Activated naive CD8-positive, alpha-beta T cell (primary cell): ENCODE results near the gene PRLR.

Source experiments
- H3K27ac Mint-ChIP-seq: one replicate; pipeline ENCODE4 v1.8.0; 2021; ENCODE audit warnings: mixed read lengths
- H3K27me3 Mint-ChIP-seq: one replicate; pipeline ENCODE4 v1.8.0; 2021; ENCODE audit warnings: mixed read lengths
- H3K36me3 Mint-ChIP-seq: one replicate; pipeline ENCODE4 v1.8.0; 2021; ENCODE audit warnings: mixed read lengths
- H3K4me1 Mint-ChIP-seq: one replicate; pipeline ENCODE4 v1.8.0; 2021; ENCODE audit warnings: low read depth, mixed read lengths
- H3K4me3 Mint-ChIP-seq: one replicate; pipeline ENCODE4 v1.8.0; 2021; ENCODE audit warnings: mild to moderate bottlenecking, mixed read lengths
- H3K9me3 Mint-ChIP-seq: one replicate; pipeline ENCODE4 v1.8.0; 2021; ENCODE audit warnings: low read depth, mixed read lengths

The PRLR gene

GRCh38 chr5:35091704-35092103 is 138.6 kb downstream of the PRLR start:
- Mint-ChIP-seq H3K27me3 (no peaks in the 10 kb centered on the region), H3K4me3 (no peak overlapping the region), H3K27ac (no peak overlapping the region), H3K36me3 (no peaks in the 10 kb centered on the region), H3K9me3 (no peaks in the 10 kb centered on the region), H3K4me1 (peaks cover 3% of the 10 kb centered on the region)

- Mint-ChIP-seq H3K4me3 (no peak overlapping the region), H3K27ac (no peak overlapping the region), H3K36me3 (no peaks in the 10 kb centered on the region), H3K27me3 (no peaks in the 10 kb centered on the region), H3K9me3 (no peaks in the 10 kb centered on the region), H3K4me1 (peaks cover 3% of the 10 kb centered on the region)
Measured at GRCh38 chr5:35089334-35090314, 140.7 kb downstream of the PRLR start.

GRCh38 chr5:35087991-35088390 is 142.3 kb downstream of the PRLR start:
- H3K27ac Mint-ChIP-seq: no peak overlapping the region
- peaks cover 2% of the 10 kb centered on the region for H3K4me1 Mint-ChIP-seq
- H3K9me3 Mint-ChIP-seq: no peaks in the 10 kb centered on the region
- H3K27me3 Mint-ChIP-seq: no peaks in the 10 kb centered on the region
- no peaks in the 10 kb centered on the region for H3K36me3 Mint-ChIP-seq
- no peak overlapping the region for H3K4me3 Mint-ChIP-seq

GRCh38 chr5:35083150-35083549 is 147.1 kb downstream of the PRLR start:
- Mint-ChIP-seq H3K9me3 (no peaks in the 10 kb centered on the region), H3K4me1 (no peaks in the 10 kb centered on the region), H3K36me3 (no peaks in the 10 kb centered on the region), H3K27me3 (peaks cover 2% of the 10 kb centered on the region), H3K4me3 (no peak overlapping the region), H3K27ac (no peak overlapping the region)

GRCh38 chr5:35082530-35082929 is 147.8 kb downstream of the PRLR start:
- Mint-ChIP-seq H3K4me1 (no peaks in the 10 kb centered on the region), H3K36me3 (no peaks in the 10 kb centered on the region), H3K4me3 (no peak overlapping the region), H3K27ac (no peak overlapping the region), H3K9me3 (no peaks in the 10 kb centered on the region), H3K27me3 (peaks cover 2% of the 10 kb centered on the region)

GRCh38 chr5:35081134-35081533 is 149.2 kb downstream of the PRLR start:
- Mint-ChIP-seq H3K36me3 (no peaks in the 10 kb centered on the region), H3K27ac (no peak overlapping the region), H3K4me3 (no peak overlapping the region), H3K27me3 (peaks cover 5% of the 10 kb centered on the region), H3K4me1 (no peaks in the 10 kb centered on the region), H3K9me3 (no peaks in the 10 kb centered on the region)

- no peak overlapping the region for H3K27ac Mint-ChIP-seq
- H3K4me3 Mint-ChIP-seq: no peak overlapping the region
- no peaks in the 10 kb centered on the region for H3K4me1 Mint-ChIP-seq
- H3K36me3 Mint-ChIP-seq: peaks cover 3% of the 10 kb centered on the region
- H3K9me3 Mint-ChIP-seq: peaks cover 4% of the 10 kb centered on the region
- peaks cover 18% of the 10 kb centered on the region for H3K27me3 Mint-ChIP-seq
Measured at GRCh38 chr5:35073160-35073559, 157.1 kb downstream of the PRLR start.

GRCh38 chr5:35069188-35069587 is 161.1 kb downstream of the PRLR start:
- Mint-ChIP-seq H3K4me1 (no peaks in the 10 kb centered on the region), H3K9me3 (peaks cover 4% of the 10 kb centered on the region), H3K27me3 (peaks cover 11% of the 10 kb centered on the region), H3K27ac (no peak overlapping the region), H3K4me3 (no peak overlapping the region), H3K36me3 (peaks cover 3% of the 10 kb centered on the region)

- H3K4me1 Mint-ChIP-seq: no peaks in the 10 kb centered on the region
- no peak overlapping the region for H3K27ac Mint-ChIP-seq
- H3K36me3 Mint-ChIP-seq: no peaks in the 10 kb centered on the region
- no peaks in the 10 kb centered on the region for H3K9me3 Mint-ChIP-seq
- H3K4me3 Mint-ChIP-seq: no peak overlapping the region
- H3K27me3 Mint-ChIP-seq: peaks cover 6% of the 10 kb centered on the region
Measured at GRCh38 chr5:35067985-35068384, 162.3 kb downstream of the PRLR start.

GRCh38 chr5:35066260-35066795 is 164.0 kb downstream of the PRLR start:
- no peaks in the 10 kb centered on the region for H3K9me3 Mint-ChIP-seq
- peaks cover 4% of the 10 kb centered on the region for H3K27me3 Mint-ChIP-seq

GRCh38 chr5:35063414-35063813 is 166.9 kb downstream of the PRLR start:
- no peaks in the 10 kb centered on the region for H3K36me3 Mint-ChIP-seq
- no peak overlapping the region for H3K4me3 Mint-ChIP-seq
- peaks cover 3% of the 10 kb centered on the region for H3K4me1 Mint-ChIP-seq
- no peak overlapping the region for H3K27ac Mint-ChIP-seq
- peaks cover 9% of the 10 kb centered on the region for H3K27me3 Mint-ChIP-seq
- no peaks in the 10 kb centered on the region for H3K9me3 Mint-ChIP-seq

More at GRCh38 chr5:35066260-35066795, 164.0 kb downstream of the PRLR start:
- Mint-ChIP-seq H3K27ac (no peak overlapping the region), H3K4me3 (no peak overlapping the region), H3K4me1 (no peaks in the 10 kb centered on the region), H3K36me3 (no peaks in the 10 kb centered on the region)

GRCh38 chr5:35061211-35061770 is 169.0 kb downstream of the PRLR start:
- Mint-ChIP-seq H3K4me3 (no peak overlapping the region), H3K4me1 (peaks cover 3% of the 10 kb centered on the region), H3K27me3 (peaks cover 8% of the 10 kb centered on the region), H3K27ac (no peak overlapping the region), H3K9me3 (no peaks in the 10 kb centered on the region), H3K36me3 (no peaks in the 10 kb centered on the region)

- Mint-ChIP-seq H3K27ac (no peak overlapping the region), H3K36me3 (no peaks in the 10 kb centered on the region), H3K4me1 (peaks cover 3% of the 10 kb centered on the region), H3K27me3 (peaks cover 9% of the 10 kb centered on the region), H3K9me3 (no peaks in the 10 kb centered on the region), H3K4me3 (no peak overlapping the region)
Measured at GRCh38 chr5:35060236-35060635, 170.1 kb downstream of the PRLR start.

- Mint-ChIP-seq H3K27me3 (peaks cover 13% of the 10 kb centered on the region), H3K9me3 (no peaks in the 10 kb centered on the region), H3K4me3 (no peak overlapping the region), H3K27ac (no peak overlapping the region), H3K36me3 (no peaks in the 10 kb centered on the region), H3K4me1 (peaks cover 3% of the 10 kb centered on the region)
Measured at GRCh38 chr5:35059251-35059650, 171.0 kb downstream of the PRLR start.

GRCh38 chr5:35058374-35058788 is 171.9 kb downstream of the PRLR start:
- Mint-ChIP-seq H3K9me3 (no peaks in the 10 kb centered on the region), H3K27me3 (peaks cover 16% of the 10 kb centered on the region), H3K4me1 (peaks cover 3% of the 10 kb centered on the region), H3K36me3 (no peaks in the 10 kb centered on the region), H3K27ac (peak overlapping the region; percentile 12), H3K4me3 (no peak overlapping the region)
